ENCODE data around the gene TAMALIN. TPM values are rescaled to one million over a fixed set of nuclear protein-coding genes. Genes with fewer than 3 reads are reported as not detected.

Gene TAMALIN
- total and polyA plus RNA-seq, 2 experiments from 2014 or later: 0.34 to 3.0 TPM

- no peak for TF ChIP-seq ZNF462 (CRISPR knock-in tag; IDR thresholded peaks at IDR 0.05)
- TF ChIP-seq CTCF (conservative IDR thresholded peaks at IDR 0.05; ENCODE audit: low read depth in 2 of 2): no peak
- no peak for TF ChIP-seq ZNF331 (CRISPR knock-in tag; IDR thresholded peaks at IDR 0.05; ENCODE audit: low read depth)
- no peak for TF ChIP-seq EZH2phosphoT487 (IDR thresholded peaks at IDR 0.05; ENCODE audit: unreplicated experiment)
- no peak for TF ChIP-seq JUNB (IDR thresholded peaks at IDR 0.05; ENCODE audit: unreplicated experiment)
These were observed 8.8 kb downstream of the TAMALIN start (continued) for GRCh38 chr12:52015532-52016041.

- H3K27ac ChIP-seq (ENCODE audit: low read depth): no peak overlapping the region
- 0 out of 2 replicates have a peak, but pooled peaks cover 9% of the 10 kb centered on the region for H3F3A ChIP-seq (replicated peaks; ENCODE audit: low read depth)
- Mint-ChIP-seq H3K4me1 (peaks cover 25% of the 10 kb centered on the region), H3K27me3 (ENCODE audit: insufficient read depth, low read depth, poor library complexity) (peaks cover 38% of the 10 kb centered on the region), H3K9me3 (no peaks in the 10 kb centered on the region; the same call in 2 of the 3 replicates), H3K27ac (no peak overlapping the region), H3K36me3 (ENCODE audit: low read depth) (no peaks in the 10 kb centered on the region; the same call in 2 of the 3 replicates), H3K4me3 (no peak overlapping the region)
- ATAC-seq (no peak), DNase-seq (ENCODE audit: low spot score) (no peak)
- H3K79me2 ChIP-seq (replicated peaks; ENCODE audit: insufficient read depth): no peaks in the 10 kb centered on the region
- H3K4me3 ChIP-seq: no peak overlapping the region
- peaks cover 18% of the 10 kb centered on the region for H3K4me1 ChIP-seq (ENCODE audit: insufficient read depth)
- H4K20me1 ChIP-seq (replicated peaks; ENCODE audit: insufficient read depth): no peaks in the 10 kb centered on the region; the same call in 1 of the 2 replicates
- H3K4me2 ChIP-seq: no peak overlapping the region
- no peaks in the 10 kb centered on the region for H3K36me3 ChIP-seq (ENCODE audit: insufficient read depth)
- H3K27me3 ChIP-seq (ENCODE audit: insufficient read depth): peaks cover 66% of the 10 kb centered on the region
- H3K9me2 ChIP-seq (ENCODE audit: insufficient read depth): no peaks in the 10 kb centered on the region
- no peak overlapping the region for H2AFZ ChIP-seq
- TF ChIP-seq ZNF331 (CRISPR knock-in tag; IDR thresholded peaks at IDR 0.05; ENCODE audit: low read depth): no peak
- TF ChIP-seq ZNF462 (CRISPR knock-in tag; IDR thresholded peaks at IDR 0.05): no peak
- TF ChIP-seq EZH2phosphoT487 (IDR thresholded peaks at IDR 0.05; ENCODE audit: unreplicated experiment): no peak
These were observed 11.8 kb downstream of the TAMALIN start for GRCh38 chr12:52018433-52019112.
